MCF 10A (cell line): ENCODE results near the gene CRIP3. TPM values are rescaled to one million over a fixed set of nuclear protein-coding genes. Genes with fewer than 3 reads are reported as not detected.

Experiments used
- BruUV-seq: library from RNA; stranded (reverse); fragments of 400-500 nt; replicated peaks from 2 replicates; lab custom pipeline; 2021; lab: Mats Ljungman, UMichigan
- CTCF ChIA-PET: fragments of 300-600 bp; sonication (Branson Sonifier 250); formaldehyde crosslinking; extraction: SDS; loops from one replicate; lab custom pipeline; 2021; ENCODE audit warnings: antibody characterized with exemption, inconsistent platforms; lab: Yijun Ruan, JAX
- POLR2A ChIA-PET: fragments of 300-600, 350-650 bp; sonication (Branson Sonifier 250); formaldehyde crosslinking; extraction: SDS; loops from one replicate; lab custom pipeline; 2020; ENCODE audit warnings: antibody characterized with exemption, inconsistent platforms; lab: Yijun Ruan, JAX
- DNase-seq: peaks from one replicate; pipeline ENCODE4 v3.0.0-alpha.2; 2018; ENCODE audit not compliant: unreplicated experiment
- H3K27ac Mint-ChIP-seq: one replicate; pipeline ENCODE4 v1.8.0; 2022; ENCODE audit warnings: mild to moderate bottlenecking, low read depth, mixed read lengths; ENCODE audit not compliant: unreplicated experiment
- H3K27me3 Mint-ChIP-seq: one replicate; pipeline ENCODE4 v1.8.0; 2022; ENCODE audit warnings: mixed read lengths; ENCODE audit not compliant: insufficient read depth, unreplicated experiment
- H3K36me3 Mint-ChIP-seq: one replicate; pipeline ENCODE4 v1.8.0; 2022; ENCODE audit warnings: mild to moderate bottlenecking, moderate library complexity, mixed read lengths; ENCODE audit not compliant: insufficient read depth, unreplicated experiment
- H3K4me1 Mint-ChIP-seq: one replicate; pipeline ENCODE4 v1.8.0; 2022; ENCODE audit warnings: mixed read lengths; ENCODE audit not compliant: insufficient read depth, unreplicated experiment
- H3K4me3 Mint-ChIP-seq: one replicate; pipeline ENCODE4 v1.8.0; 2022; ENCODE audit warnings: mild to moderate bottlenecking, moderate library complexity, mixed read lengths; ENCODE audit not compliant: unreplicated experiment
- H3K9me3 Mint-ChIP-seq: one replicate; pipeline ENCODE4 v1.8.0; 2022; ENCODE audit warnings: mixed read lengths; ENCODE audit not compliant: unreplicated experiment
- CTCF ChIP-seq: fragments of 200-600 bp; IDR thresholded peaks from one replicate; pipeline ENCODE4 v1.8.0; 2022; ENCODE audit warnings: antibody characterized with exemption, mild to moderate bottlenecking; ENCODE audit not compliant: unreplicated experiment
- intact Hi-C: fragments of 100-400 bp; cut with micrococcal nuclease; formaldehyde crosslinking; loops from 2 replicates; pipeline ENCODE4 v1.14.1; 2022
- total RNA-seq: library from RNA; stranded (reverse); gene quantifications from 2 replicates; pipeline ENCODE4 v1.2.3, GENCODE V29; 2022

CRIP3 gene
- total RNA-seq, 1 experiment from 2014 or later = not detected

- Mint-ChIP-seq H3K36me3 (no peaks in the 10 kb centered on the region), H3K4me1 (no peaks in the 10 kb centered on the region), H3K9me3 (no peaks in the 10 kb centered on the region), H3K27me3 (no peaks in the 10 kb centered on the region), H3K4me3 (no peak overlapping the region), H3K27ac (no peak overlapping the region)
- no peak for DNase-seq
- TF ChIP-seq CTCF = no peak
- intact Hi-C loops = no loop called here
- ChIA-PET POLR2A (interaction anchor here (1.4 kb wide), 1 partner anchor 15 kb away, joined by 3 read pairs; no protein-coding TSS in a partner anchor), CTCF (interaction anchor here (1.0 to 1.1 kb wide), 2 partner anchors 12 to 85 kb away, joined by 3 to 5 read pairs; partner anchors contain the start of gene DNPH1)
- no TSS peak for BruUV-seq
These were observed 5.2 kb upstream of the CRIP3 start for GRCh38 chr6:43313813-43314212.

DNA sequence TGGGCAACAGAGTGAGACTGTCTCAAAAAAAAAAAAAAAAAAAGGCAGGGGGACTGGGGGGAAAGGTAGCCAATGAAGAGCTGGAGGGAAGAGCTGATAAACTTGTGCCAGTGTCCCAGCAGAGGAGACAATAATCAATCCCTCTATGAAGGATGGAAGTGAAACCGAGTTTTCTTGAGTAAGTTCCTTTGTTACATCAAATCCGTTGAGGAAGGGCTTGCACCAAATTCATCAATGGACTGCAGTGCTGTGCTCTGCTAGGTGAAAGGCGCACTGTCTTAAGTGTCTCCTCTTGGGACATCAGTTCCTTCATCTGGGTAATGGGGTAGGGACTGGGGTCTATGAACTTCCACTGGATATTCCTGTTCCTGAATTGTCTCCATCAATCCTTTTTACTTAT lies 3.0 kb upstream of the CRIP3 start:
- ChIA-PET POLR2A (no interaction called here), CTCF (no interaction called here)
- BruUV-seq = no TSS peak
- Mint-ChIP-seq H3K36me3 (no peaks in the 10 kb centered on the region), H3K4me1 (no peaks in the 10 kb centered on the region), H3K9me3 (no peaks in the 10 kb centered on the region), H3K27ac (no peak overlapping the region), H3K4me3 (no peak overlapping the region), H3K27me3 (no peaks in the 10 kb centered on the region)
- TF ChIP-seq CTCF = no peak
- no peak for DNase-seq
- intact Hi-C loops = no loop called here

DNA sequence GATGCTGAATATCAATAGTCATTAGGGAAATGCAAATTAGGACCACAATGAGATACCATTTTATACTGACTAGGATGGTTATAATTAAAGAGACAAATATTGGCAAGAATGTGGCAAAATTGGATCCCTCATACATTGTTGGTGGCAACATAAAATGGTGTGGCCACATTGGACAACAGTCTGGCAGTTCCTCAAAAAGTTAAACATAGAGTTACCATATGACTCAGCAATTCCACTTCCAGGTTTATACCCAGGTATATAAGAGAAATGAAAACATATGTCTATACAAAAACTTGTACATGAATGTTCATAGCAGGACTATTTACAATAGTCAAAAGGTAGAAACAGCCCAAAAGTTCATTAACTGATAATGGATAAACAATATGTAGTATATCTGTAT lies 2.0 kb upstream of the CRIP3 start:
- TF ChIP-seq CTCF = no peak
- CTCF ChIA-PET = interaction anchor here (0.7 kb wide), 1 partner anchor 186 kb away, joined by 3 read pairs; no protein-coding TSS in a partner anchor
- no peaks in the 10 kb centered on the region for H3K4me1 Mint-ChIP-seq
- no peaks in the 10 kb centered on the region for H3K36me3 Mint-ChIP-seq
- intact Hi-C loops = no loop called here
- H3K27ac Mint-ChIP-seq = no peak overlapping the region
- no peaks in the 10 kb centered on the region for H3K9me3 Mint-ChIP-seq
- BruUV-seq = no TSS peak
- DNase-seq = no peak
- H3K4me3 Mint-ChIP-seq = no peak overlapping the region
- no peaks in the 10 kb centered on the region for H3K27me3 Mint-ChIP-seq
- POLR2A ChIA-PET = no interaction called here

GRCh38 chr6:43310134-43310533 lies 1.5 kb upstream of the CRIP3 start:
- no peaks in the 10 kb centered on the region for H3K4me1 Mint-ChIP-seq
- no peaks in the 10 kb centered on the region for H3K27me3 Mint-ChIP-seq
- H3K9me3 Mint-ChIP-seq = no peaks in the 10 kb centered on the region
- no peaks in the 10 kb centered on the region for H3K36me3 Mint-ChIP-seq
- H3K27ac Mint-ChIP-seq = no peak overlapping the region
- no peak overlapping the region for H3K4me3 Mint-ChIP-seq
- no peak for DNase-seq
- POLR2A ChIA-PET = no interaction called here
- no peak for TF ChIP-seq CTCF
- no TSS peak for BruUV-seq
- CTCF ChIA-PET = no interaction called here
- intact Hi-C loops = no loop called here
